ENCODE results near the gene PRDM16. TPM values are rescaled to one million over a fixed set of nuclear protein-coding genes. Genes with fewer than 3 reads are reported as not detected.

Gene PRDM16
- total RNA-seq, 1 donor from 2014 or later: 12.9 TPM

DNA sequence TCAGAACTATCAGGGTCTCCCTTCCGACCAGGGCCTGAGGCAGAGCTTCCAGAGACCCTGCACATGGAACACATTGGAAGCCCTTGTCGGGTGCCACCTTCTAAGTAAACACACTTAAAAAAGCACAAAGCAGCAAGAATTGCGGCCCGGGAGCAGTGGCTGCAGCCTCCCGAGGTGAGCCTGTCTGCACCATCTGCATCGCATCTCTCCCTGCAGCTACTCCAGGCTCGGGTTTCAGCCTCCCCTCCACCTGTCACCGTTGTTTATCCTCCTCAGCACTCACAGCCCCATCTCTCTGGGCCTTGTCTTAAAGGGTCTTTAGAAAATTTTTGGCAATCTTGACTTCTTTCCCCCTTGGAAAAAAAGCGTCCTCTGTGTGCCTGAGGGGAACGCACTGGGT is 290.3 kb downstream of the PRDM16 start:
- intact Hi-C loops (cut with DNase I): no loop called here
- no peak for DNase-seq (ENCODE audit: low spot score)

DNA sequence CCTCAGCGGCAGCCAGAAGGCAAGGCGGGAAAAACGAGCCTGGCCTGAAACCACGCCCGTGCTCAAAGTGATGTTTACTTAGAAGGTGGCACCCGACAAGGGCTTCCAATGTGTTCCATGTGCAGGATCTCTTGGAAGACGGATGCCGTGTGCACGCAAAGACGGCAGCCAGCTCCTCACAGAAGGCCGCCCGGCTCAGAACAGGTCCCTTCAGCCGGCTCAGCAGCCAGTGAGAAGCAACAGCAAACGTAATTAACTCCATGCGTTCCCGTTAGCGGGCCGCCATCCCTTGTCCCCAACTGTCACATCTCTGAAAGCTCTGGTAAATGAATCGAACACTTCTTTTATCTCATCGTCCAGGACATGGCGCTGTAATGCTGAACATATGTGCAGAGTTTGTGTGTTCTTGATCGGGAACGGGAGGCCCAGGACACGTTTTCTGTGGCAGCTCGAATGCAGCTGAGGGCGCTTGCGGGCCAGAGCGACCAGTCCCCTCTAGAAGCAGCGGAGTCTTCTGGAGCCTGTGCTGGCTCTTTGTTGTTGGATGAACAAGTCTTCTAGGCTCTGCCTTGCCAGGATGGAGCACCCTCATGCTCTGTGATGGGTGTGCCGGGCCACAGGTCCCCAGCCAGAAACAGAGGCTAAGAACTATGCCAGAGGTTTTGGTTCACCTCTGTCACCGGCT is 290.9 kb downstream of the PRDM16 start:
- DNase-seq (ENCODE audit: low spot score): no peak
- intact Hi-C loops (cut with DNase I): no loop called here

DNA sequence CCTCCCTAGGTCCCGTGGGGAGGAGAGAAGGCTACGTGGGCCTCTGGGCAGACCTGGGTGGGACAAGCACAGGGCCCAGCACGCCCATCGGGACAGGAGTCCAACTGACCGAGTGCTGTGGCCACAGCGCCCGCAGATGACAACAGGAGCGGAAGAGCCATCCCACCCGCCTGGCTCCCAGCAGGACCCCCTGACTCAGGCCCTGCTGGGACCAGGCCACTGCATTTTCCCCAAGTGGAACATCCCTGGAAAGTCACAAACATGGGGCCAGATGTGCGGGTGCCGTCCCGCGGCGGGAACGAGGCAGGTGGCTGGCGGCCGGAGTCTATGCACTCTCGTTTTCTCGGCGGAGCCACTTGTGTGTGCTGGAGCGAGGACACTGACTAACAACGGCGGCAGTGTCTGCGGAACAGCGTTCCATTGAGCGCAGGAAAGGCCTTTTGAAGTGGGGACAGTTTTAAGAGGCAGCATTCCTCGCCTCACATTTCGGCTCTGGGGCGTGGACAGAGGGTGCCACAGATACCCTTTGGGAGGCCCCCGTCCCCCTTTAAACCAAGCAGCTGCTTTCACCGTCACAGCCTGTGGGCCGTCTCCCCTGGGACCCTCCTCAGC is 291.7 kb downstream of the PRDM16 start:
- DNase-seq (ENCODE audit: low spot score): no peak
- intact Hi-C loops (cut with DNase I): no loop called here

DNA sequence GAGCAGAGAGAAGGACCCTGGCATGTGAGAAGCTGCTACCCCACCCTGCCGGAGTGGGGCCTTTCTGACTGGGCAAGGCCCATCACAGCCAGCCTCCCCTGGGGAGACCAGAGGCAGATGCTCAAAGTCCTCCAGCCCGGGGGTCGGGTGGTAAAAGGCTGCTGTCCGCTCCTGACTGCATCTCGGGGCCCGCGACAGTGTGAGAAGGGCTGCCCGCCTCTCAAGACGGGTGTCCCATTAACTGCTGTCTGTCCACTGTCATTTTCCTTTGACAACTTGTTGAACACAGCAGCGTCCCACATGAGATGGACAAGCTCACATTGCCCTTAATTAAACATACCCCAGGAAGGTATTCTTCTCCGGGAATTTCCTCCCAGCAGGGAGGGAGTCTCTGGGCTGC is 294.0 kb downstream of the PRDM16 start:
- DNase-seq (ENCODE audit: low spot score): no peak
- intact Hi-C loops (cut with DNase I): no loop called here

GRCh38 chr1:3363756-3364155 is 294.8 kb downstream of the PRDM16 start:
- no peak for DNase-seq (ENCODE audit: low spot score)
- intact Hi-C loops (cut with DNase I): no loop called here

DNA sequence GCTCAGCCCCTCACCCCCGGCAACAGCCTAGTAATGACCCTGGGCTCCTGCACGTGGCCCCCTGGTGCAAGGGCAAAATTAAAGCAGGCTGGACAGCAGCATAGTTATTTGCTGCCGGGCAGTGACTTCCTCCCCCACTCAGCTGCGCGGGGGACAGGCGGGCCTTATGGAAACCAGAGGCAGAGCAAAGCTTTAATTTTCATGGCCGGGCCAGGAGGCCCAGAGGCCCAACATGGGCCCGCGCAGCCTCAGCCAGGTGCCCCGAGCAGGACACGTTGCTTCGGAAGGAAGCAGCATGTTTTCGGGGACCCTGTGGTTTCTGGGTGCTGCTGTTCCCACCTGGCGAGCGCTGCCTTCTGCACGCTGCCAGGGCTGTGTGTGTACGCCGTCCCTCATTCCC is 295.5 kb downstream of the PRDM16 start:
- no peak for DNase-seq (ENCODE audit: low spot score)
- intact Hi-C loops (cut with DNase I): no loop called here

- intact Hi-C loops (cut with DNase I): no loop called here
- DNase-seq (ENCODE audit: low spot score): no peak
Measured at GRCh38 chr1:3364983-3365382, 296.0 kb downstream of the PRDM16 start.

GRCh38 chr1:3365523-3366125 is 296.6 kb downstream of the PRDM16 start:
- no peak for DNase-seq (ENCODE audit: low spot score)
- intact Hi-C loops (cut with DNase I): no loop called here

- intact Hi-C loops (cut with DNase I): no loop called here
Measured at GRCh38 chr1:3366126-3367051, 297.4 kb downstream of the PRDM16 start.

GRCh38 chr1:3367376-3367775 is 298.4 kb downstream of the PRDM16 start:
- no peak for DNase-seq (ENCODE audit: low spot score)
- intact Hi-C loops (cut with DNase I): no loop called here

More at GRCh38 chr1:3366126-3367051, 297.4 kb downstream of the PRDM16 start:
- DNase-seq (ENCODE audit: low spot score): no peak

DNA sequence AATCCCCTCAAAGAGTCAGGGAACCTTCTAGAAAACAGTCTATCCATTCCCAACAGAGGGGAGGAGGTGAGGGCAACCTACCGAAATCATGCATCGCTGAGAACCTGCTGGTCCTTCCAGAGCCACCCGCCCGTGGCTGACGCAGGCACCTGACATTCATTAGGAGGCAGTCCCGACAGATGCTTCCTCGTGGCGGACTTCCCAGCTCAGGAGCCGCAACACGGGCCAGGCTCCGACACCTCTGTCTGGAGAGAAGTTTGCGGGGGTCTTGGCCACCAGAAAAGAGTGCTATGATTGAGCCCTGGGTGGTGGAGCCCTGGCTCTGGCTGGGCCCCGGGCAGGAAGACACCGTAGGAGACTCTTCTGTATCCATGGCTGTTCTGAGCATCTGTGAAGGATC is 299.1 kb downstream of the PRDM16 start:
- DNase-seq (ENCODE audit: low spot score): no peak
- intact Hi-C loops (cut with DNase I): loop anchor here (2.0 kb wide), 1 partner anchor 55 kb away; no protein-coding TSS in a partner anchor

DNA sequence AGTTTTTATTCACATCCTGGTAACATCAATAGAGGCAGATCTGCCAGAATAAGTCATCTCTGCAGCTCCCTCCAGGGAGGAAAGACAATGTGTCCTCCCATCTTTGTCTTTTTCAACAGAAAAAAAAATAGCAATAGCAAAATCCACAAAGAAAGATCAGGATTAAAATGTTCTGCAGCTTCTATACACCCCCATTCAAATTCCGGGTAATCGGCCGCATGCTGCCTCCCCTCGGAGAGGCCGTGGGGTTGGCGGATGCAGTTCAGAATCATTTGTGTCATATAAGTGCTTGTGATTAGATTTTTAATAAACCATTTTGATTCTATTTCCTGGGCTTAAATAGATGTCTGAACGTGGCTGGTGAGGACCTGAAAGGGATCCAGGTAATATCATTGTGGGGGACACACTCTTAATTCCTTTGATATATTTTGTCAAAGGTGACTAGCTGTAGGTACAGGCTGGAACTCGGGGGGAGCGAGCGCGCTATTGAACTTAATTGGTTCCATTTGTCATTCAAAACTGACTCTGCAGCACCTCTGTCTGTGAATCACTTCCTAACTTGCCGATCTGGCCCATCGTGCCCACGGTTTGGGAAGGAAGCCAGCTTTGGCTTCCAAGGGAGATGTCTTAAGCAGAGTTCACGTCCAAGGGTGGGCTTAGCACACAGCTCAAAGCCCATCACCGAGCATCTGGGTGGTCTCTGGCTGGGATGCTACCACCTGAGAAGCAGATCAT is 299.9 kb downstream of the PRDM16 start:
- intact Hi-C loops (cut with DNase I): loop anchor here (2.0 kb wide), 1 partner anchor 56 kb away; no protein-coding TSS in a partner anchor
- no peak for DNase-seq (ENCODE audit: low spot score)

DNA sequence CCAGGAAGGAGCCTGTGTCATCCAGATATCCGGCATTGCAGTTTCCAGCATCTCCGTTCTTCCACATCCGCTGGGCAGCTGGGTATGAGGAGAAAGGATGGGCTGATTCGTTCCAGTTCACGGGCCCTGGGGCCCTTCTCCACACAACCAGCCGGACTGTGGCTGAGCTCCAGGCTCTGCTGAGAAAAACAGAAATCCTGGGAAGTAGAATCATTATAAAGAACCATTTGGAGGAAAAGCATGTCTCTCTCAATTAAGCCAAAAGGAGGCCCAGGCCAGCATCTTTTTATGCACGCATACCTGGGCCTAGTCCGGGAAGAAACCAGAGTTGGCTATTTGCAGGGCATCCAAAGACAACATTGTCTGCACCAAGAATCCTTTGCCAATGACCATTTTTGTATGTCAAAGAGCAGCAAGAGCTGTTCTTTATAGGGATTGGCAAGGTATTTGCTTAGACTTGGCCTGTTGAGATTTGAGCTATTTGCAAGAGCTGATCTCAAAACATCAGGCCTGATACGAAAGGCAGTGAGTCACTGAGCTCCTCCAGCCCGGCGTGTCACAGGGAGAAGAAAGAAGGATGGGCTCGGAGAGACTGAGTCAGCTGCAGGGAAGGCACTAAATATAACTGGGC is 300.6 kb downstream of the PRDM16 start:
- no peak for DNase-seq (ENCODE audit: low spot score)
- intact Hi-C loops (cut with DNase I): loop anchor here (2.0 kb wide), 1 partner anchor 57 kb away; no protein-coding TSS in a partner anchor

GRCh38 chr1:3370856-3371703 is 302.1 kb downstream of the PRDM16 start:
- no peak for DNase-seq (ENCODE audit: low spot score)
- intact Hi-C loops (cut with DNase I): no loop called here

DNA sequence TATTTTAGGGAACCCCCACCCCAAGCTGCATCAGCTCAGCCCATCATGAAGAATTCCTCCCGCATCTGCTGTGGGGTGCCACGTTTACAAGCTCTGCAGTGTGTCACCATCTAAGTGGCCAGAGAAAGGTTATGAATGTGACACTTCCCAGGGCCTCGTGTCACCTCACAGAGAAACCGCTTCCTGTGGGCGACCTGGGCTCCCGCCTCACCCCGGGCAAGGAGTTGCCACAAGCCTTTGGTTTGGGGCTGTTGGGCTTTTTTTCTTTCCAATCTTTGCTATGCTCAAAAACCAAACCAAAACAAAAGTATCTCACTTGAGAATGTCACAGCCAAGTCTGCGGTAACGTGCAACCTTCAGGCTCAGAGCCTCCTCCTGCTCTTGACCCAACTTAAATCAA is 303.3 kb downstream of the PRDM16 start:
- no peak for DNase-seq (ENCODE audit: low spot score)

GRCh38 chr1:3373175-3373574 is 304.2 kb downstream of the PRDM16 start:
- intact Hi-C loops (cut with DNase I): no loop called here

More for the DNA sequence above, 303.3 kb downstream of the PRDM16 start:
- intact Hi-C loops (cut with DNase I): no loop called here

DNA sequence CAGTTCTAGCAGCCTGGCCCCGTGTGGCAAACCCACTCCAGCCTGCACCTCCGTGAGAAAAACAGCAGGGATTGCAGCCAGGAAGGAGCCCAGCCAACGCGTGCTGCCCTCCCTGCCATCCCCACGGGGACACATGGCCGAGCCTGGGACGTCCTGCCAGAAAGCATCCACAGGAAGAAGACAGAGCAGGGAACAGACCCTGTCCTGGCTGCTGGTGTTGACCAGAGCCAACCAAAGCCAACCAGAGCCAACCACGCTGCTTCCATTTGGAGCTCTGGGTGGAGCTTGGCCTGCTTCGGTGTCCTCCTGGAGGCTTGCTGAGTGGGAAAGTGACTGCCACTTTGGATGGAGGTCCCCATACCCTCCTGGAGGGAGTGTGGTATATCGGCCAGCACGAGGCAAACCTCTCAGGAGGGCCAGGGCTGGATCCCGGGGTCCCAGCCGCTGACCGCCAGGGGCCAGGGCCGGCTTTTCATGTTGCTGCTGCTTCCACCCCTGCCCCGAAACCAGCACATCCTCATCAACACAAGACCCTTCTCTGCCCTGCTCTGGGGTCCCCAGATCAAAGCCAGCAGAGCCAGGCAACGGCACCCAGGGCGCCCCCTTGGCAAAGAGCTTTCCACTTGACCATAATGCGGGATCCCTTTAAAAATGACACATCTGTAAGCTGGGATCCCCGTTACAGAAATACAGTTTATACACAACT is 304.9 kb downstream of the PRDM16 start:
- intact Hi-C loops (cut with DNase I): no loop called here

More at GRCh38 chr1:3373175-3373574, 304.2 kb downstream of the PRDM16 start:
- no peak for DNase-seq (ENCODE audit: low spot score)

More for the DNA sequence above, 304.9 kb downstream of the PRDM16 start:
- DNase-seq (ENCODE audit: low spot score): no peak

All from cardiac septum (tissue), 1 donor.